ENCODE data around the gene INPP5D. TPM values are rescaled to one million over a fixed set of nuclear protein-coding genes. Genes with fewer than 3 reads are reported as not detected.

The INPP5D gene
- polyA plus RNA-seq, 2 of the 4 experiments (the other 2 are of a cell fraction), result 0.26 to 0.53 TPM

GRCh38 chr2:233048569-233049193 is 11.5 kb upstream of the INPP5D start:
- TF ChIP-seq ZC3H11A (IDR thresholded peaks at IDR 0.05), result no peak
- TF ChIP-seq POLR2A (IDR thresholded peaks at IDR 0.05; ENCODE audit: low read length), result no peak
- TF ChIP-seq RAD21 (conservative IDR thresholded peaks at IDR 0.05 in 1 of 2, IDR thresholded peaks at IDR 0.05 in 1 of 2), result no peak
- TF ChIP-seq NPAS2 (CRISPR knock-in tag; IDR thresholded peaks at IDR 0.05; ENCODE audit: borderline replicate concordance), result no peak
- no peak for TF ChIP-seq ZFP36 (IDR thresholded peaks at IDR 0.05; ENCODE audit: borderline replicate concordance, partially characterized antibody)
- TF ChIP-seq TP53 (CRISPR knock-in tag; IDR thresholded peaks at IDR 0.05), result no peak
- TF ChIP-seq SMC3 (IDR thresholded peaks at IDR 0.05), result no peak
- TF ChIP-seq FOSB (CRISPR knock-in tag; IDR thresholded peaks at IDR 0.05), result no peak
- TF ChIP-seq ZNF302 (CRISPR knock-in tag; IDR thresholded peaks at IDR 0.05), result no peak
- TF ChIP-seq TFCP2L1 (CRISPR knock-in tag; IDR thresholded peaks at IDR 0.05), result no peak
- TF ChIP-seq ELK1 (IDR thresholded peaks at IDR 0.05; ENCODE audit: low read depth, low read length), result no peak
- no peak overlapping the region for H3K4me2 ChIP-seq
- no peak overlapping the region for H3K4me3 ChIP-seq
- ChIA-PET CTCF (interaction anchor here (0.6 to 7.0 kb wide), 3 partner anchors 20 to 370 kb away, joined by 3 to 64 read pairs (median 12); no protein-coding TSS in a partner anchor), POLR2A (no interaction called here)
- ATAC-seq (no peak), FAIRE-seq (no peak), DNase-seq (ENCODE audit: low read depth in 1 of 2, low spot score in 1 of 2) (no peak)
- no peak overlapping the region for H3K27ac ChIP-seq
- H3K9me3 ChIP-seq, result no peaks in the 10 kb centered on the region
- 0 out of 3 replicates have a peak, but pooled peaks cover 6% of the 10 kb centered on the region for H3K4me1 ChIP-seq
- 78% methylated on average over 10 of the region's 10 CpGs for WGBS (ENCODE audit: missing lambda C conversion rate)

DNA sequence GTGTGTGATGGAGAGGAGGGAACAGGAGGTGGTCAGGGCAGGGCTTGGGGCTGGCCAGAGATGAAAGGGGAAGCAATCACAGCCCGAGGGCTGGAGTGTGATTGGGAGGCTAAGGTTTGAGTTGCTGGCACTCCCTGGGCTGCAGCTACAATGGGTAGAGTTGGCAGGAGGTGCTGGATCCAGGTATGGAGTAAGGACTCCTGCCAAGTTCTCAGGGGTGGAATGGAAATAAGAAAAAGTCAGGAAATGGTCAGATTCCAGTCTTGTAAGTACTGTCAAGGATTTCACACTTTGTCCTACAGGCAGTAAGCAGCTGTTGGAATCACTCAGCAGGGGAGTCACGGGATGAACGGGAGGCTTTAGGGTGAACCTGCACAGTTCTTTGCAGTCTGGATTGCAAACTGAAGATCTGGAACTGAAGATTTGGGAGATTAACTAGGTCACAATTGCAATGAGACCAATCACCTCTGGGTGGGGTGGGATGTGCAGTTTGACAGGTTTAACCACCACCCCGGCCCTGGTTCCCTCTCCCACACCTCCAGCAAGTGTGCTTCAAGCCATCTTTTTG is 10.9 kb upstream of the INPP5D start:
- TF ChIP-seq CHD4 (IDR thresholded peaks at IDR 0.05; ENCODE audit: borderline replicate concordance), result no peak
- TF ChIP-seq ZNF302 (CRISPR knock-in tag; IDR thresholded peaks at IDR 0.05), result no peak
- TF ChIP-seq POLR2AphosphoS2 (conservative IDR thresholded peaks at IDR 0.05; ENCODE audit: low read length), result no peak
- TF ChIP-seq EP300 (IDR thresholded peaks at IDR 0.05), result no peak
- TF ChIP-seq TFCP2L1 (CRISPR knock-in tag; IDR thresholded peaks at IDR 0.05), result no peak
- TF ChIP-seq HEYL (CRISPR knock-in tag; IDR thresholded peaks at IDR 0.05), result no peak
- TF ChIP-seq TP53 (CRISPR knock-in tag; IDR thresholded peaks at IDR 0.05), result no peak
- TF ChIP-seq RCOR1 (IDR thresholded peaks at IDR 0.05; ENCODE audit: low read depth, low read length), result no peak
- TF ChIP-seq ZSCAN20 (CRISPR knock-in tag; IDR thresholded peaks at IDR 0.05), result no peak
- TF ChIP-seq EHF (CRISPR knock-in tag; IDR thresholded peaks at IDR 0.05), result no peak
- no peak for TF ChIP-seq NFE2L2 (conservative IDR thresholded peaks at IDR 0.05; ENCODE audit: low read length)
- no peak for TF ChIP-seq HDAC2 (IDR thresholded peaks at IDR 0.05)
- TF ChIP-seq, protein P1, sequence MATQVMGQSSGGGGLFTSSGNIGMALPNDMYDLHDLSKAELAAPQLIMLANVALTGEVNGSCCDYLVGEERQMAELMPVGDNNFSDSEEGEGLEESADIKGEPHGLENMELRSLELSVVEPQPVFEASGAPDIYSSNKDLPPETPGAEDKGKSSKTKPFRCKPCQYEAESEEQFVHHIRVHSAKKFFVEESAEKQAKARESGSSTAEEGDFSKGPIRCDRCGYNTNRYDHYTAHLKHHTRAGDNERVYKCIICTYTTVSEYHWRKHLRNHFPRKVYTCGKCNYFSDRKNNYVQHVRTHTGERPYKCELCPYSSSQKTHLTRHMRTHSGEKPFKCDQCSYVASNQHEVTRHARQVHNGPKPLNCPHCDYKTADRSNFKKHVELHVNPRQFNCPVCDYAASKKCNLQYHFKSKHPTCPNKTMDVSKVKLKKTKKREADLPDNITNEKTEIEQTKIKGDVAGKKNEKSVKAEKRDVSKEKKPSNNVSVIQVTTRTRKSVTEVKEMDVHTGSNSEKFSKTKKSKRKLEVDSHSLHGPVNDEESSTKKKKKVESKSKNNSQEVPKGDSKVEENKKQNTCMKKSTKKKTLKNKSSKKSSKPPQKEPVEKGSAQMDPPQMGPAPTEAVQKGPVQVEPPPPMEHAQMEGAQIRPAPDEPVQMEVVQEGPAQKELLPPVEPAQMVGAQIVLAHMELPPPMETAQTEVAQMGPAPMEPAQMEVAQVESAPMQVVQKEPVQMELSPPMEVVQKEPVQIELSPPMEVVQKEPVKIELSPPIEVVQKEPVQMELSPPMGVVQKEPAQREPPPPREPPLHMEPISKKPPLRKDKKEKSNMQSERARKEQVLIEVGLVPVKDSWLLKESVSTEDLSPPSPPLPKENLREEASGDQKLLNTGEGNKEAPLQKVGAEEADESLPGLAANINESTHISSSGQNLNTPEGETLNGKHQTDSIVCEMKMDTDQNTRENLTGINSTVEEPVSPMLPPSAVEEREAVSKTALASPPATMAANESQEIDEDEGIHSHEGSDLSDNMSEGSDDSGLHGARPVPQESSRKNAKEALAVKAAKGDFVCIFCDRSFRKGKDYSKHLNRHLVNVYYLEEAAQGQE (IDR thresholded peaks at IDR 0.05), result no peak
- TF ChIP-seq RARB (CRISPR knock-in tag; IDR thresholded peaks at IDR 0.05), result no peak
- TF ChIP-seq HOXB5 (CRISPR knock-in tag; IDR thresholded peaks at IDR 0.05), result no peak
- H3K4me1 ChIP-seq, result 0 out of 3 replicates have a peak, but pooled peaks cover 11% of the 10 kb centered on the region
- FAIRE-seq (no peak), DNase-seq (ENCODE audit: low read depth in 1 of 2, low spot score in 1 of 2) (no peak), ATAC-seq (no peak)
- ChIA-PET POLR2A (no interaction called here), CTCF (interaction anchor here (1.0 to 7.0 kb wide), 3 partner anchors 18 to 70 kb away, joined by 3 to 64 read pairs (median 12); no protein-coding TSS in a partner anchor)
- H3K4me3 ChIP-seq, result no peak overlapping the region
- WGBS (ENCODE audit: missing lambda C conversion rate), result 54% methylated on average over 4 of the region's 4 CpGs
- H3K27ac ChIP-seq, result no peak overlapping the region
- no peak overlapping the region for H3K4me2 ChIP-seq
- no peaks in the 10 kb centered on the region for H3K9me3 ChIP-seq

Measured in A549 (cell line).